Measurements from ENCODE around the gene DNAH2.
A peak's percentile ranks its signal among the peaks of the same experiment; 100 is the strongest.

The DNAH2 gene

GRCh38 chr17:7864995-7865650 is 147.6 kb downstream of the DNAH2 start (continued):
- TF ChIP-seq ZNF221 (tag by site-specific recombination; IDR thresholded peaks at IDR 0.05; ENCODE audit: borderline replicate concordance), result no peak
- TF ChIP-seq SCRT1 (tag by site-specific recombination; IDR thresholded peaks at IDR 0.05; ENCODE audit: borderline replicate concordance), result no peak
- TF ChIP-seq ZNF146 (tag by site-specific recombination; IDR thresholded peaks at IDR 0.05), result no peak
- TF ChIP-seq ZNF561 (tag by site-specific recombination; IDR thresholded peaks at IDR 0.05; ENCODE audit: borderline replicate concordance), result no peak
- no peak for TF ChIP-seq ZNF837 (tag by site-specific recombination; IDR thresholded peaks at IDR 0.05)
- TF ChIP-seq SETDB1 (IDR thresholded peaks at IDR 0.05; ENCODE audit: insufficient read length, low read length), result peak; percentile 81
- TF ChIP-seq ZNF629 (tag by site-specific recombination; IDR thresholded peaks at IDR 0.05), result no peak
- TF ChIP-seq REPIN1 (tag by site-specific recombination; IDR thresholded peaks at IDR 0.05; ENCODE audit: low read depth), result no peak
- TF ChIP-seq ZNF521 (tag by site-specific recombination; IDR thresholded peaks at IDR 0.05), result no peak
- no peak for TF ChIP-seq BCL11B (tag by site-specific recombination; IDR thresholded peaks at IDR 0.05; ENCODE audit: low read depth)
- no peak for TF ChIP-seq ZNF513 (tag by site-specific recombination; IDR thresholded peaks at IDR 0.05)
- no peak for TF ChIP-seq ZFP3 (tag by site-specific recombination; IDR thresholded peaks at IDR 0.05; ENCODE audit: low read depth)
- TF ChIP-seq ZNF140 (tag by site-specific recombination; IDR thresholded peaks at IDR 0.05), result no peak
- peak; percentile 16; the same call in 1 of the 2 replicates for TF ChIP-seq TRIM28 (IDR thresholded peaks at IDR 0.05; ENCODE audit: borderline replicate concordance, low read length)
- no peak for TF ChIP-seq ZNF354C (tag by site-specific recombination; IDR thresholded peaks at IDR 0.05; ENCODE audit: borderline replicate concordance, low read depth)
- no peak for TF ChIP-seq KLF1 (tag by site-specific recombination; IDR thresholded peaks at IDR 0.05)
- TF ChIP-seq, protein P1, sequence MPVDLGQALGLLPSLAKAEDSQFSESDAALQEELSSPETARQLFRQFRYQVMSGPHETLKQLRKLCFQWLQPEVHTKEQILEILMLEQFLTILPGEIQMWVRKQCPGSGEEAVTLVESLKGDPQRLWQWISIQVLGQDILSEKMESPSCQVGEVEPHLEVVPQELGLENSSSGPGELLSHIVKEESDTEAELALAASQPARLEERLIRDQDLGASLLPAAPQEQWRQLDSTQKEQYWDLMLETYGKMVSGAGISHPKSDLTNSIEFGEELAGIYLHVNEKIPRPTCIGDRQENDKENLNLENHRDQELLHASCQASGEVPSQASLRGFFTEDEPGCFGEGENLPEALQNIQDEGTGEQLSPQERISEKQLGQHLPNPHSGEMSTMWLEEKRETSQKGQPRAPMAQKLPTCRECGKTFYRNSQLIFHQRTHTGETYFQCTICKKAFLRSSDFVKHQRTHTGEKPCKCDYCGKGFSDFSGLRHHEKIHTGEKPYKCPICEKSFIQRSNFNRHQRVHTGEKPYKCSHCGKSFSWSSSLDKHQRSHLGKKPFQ (tag by site-specific recombination; IDR thresholded peaks at IDR 0.05), result no peak
- TF ChIP-seq ZNF830 (tag by site-specific recombination; IDR thresholded peaks at IDR 0.05; ENCODE audit: low read depth), result no peak
- TF ChIP-seq CTCF (tag by site-specific recombination; IDR thresholded peaks at IDR 0.05), result no peak

DNA sequence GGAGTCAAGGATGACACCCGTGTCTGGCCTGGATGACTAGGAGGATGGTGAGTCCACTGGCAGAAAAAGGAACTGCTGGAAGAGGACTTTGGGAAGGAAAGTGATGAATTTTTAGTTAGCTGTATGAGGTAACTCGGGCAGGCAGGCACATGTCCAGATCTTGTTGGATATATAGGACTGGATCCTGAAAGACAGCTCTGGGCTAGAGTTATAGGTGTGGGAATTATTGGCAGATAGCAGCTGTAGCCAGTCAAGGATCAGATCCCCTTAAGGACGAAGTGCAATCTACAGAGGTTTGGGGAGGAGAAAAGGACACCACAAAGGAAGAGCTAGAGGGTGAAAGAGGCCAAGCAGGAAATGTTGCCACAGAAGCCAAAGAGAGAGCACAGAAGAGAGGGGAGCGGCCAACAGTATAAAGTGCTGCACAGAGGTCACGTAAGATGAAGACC is 150.4 kb downstream of the DNAH2 start:
- Histone ChIP-seq H3K36me3 (ENCODE audit: control insufficient read depth in 2 of 2, insufficient read depth in 1 of 2, low read length in 2 of 2) (peaks cover 37 to 62% of the 10 kb centered on the region in 2 experiments), H3K4me3 (ENCODE audit: low read depth, low read length) (no peak overlapping the region), H3K27ac (ENCODE audit: extremely low read depth, low read depth, low read length) (no peak overlapping the region), H3K9me3 (ENCODE audit: control insufficient read depth, insufficient read depth, low read depth, low read length) (no peaks in the 10 kb centered on the region), H3K4me1 (ENCODE audit: control insufficient read depth, insufficient read depth, low read length) (peaks cover under 1% of the 10 kb centered on the region)
- CTCF ChIA-PET, result interaction anchor here (1.5 to 14.4 kb wide), 2 partner anchors 30 to 120 kb away, joined by 5 to 141 read pairs; no protein-coding TSS in a partner anchor
- TF ChIP-seq ZBTB44 (tag by site-specific recombination; IDR thresholded peaks at IDR 0.05), result no peak
- TF ChIP-seq EGR2 (tag by site-specific recombination; IDR thresholded peaks at IDR 0.05; ENCODE audit: low read depth), result no peak
- TF ChIP-seq ZNF777 (tag by site-specific recombination; IDR thresholded peaks at IDR 0.05; ENCODE audit: borderline replicate concordance), result no peak
- TF ChIP-seq ZXDB (tag by site-specific recombination; IDR thresholded peaks at IDR 0.05), result no peak
- no peak for TF ChIP-seq ZNF394 (tag by site-specific recombination; IDR thresholded peaks at IDR 0.05; ENCODE audit: borderline replicate concordance)
- TF ChIP-seq HOXC10 (CRISPR knock-in tag; IDR thresholded peaks at IDR 0.05), result no peak
- TF ChIP-seq SETDB1 (IDR thresholded peaks at IDR 0.05; ENCODE audit: insufficient read length, low read length), result no peak
- no peak for TF ChIP-seq ZNF645 (tag by site-specific recombination; IDR thresholded peaks at IDR 0.05)
- POLR2A ChIA-PET, result interaction anchor here (1.1 to 1.3 kb wide), 2 partner anchors 11 to 15 kb away, joined by 3 read pairs; no protein-coding TSS in a partner anchor

All from HEK293 (cell line).